ENCODE results near the gene GNPTG.

GNPTG gene

GRCh38 chr16:1335211-1335971, 16.3 kb upstream of the GNPTG start:
- DNase-seq: no peak

DNA sequence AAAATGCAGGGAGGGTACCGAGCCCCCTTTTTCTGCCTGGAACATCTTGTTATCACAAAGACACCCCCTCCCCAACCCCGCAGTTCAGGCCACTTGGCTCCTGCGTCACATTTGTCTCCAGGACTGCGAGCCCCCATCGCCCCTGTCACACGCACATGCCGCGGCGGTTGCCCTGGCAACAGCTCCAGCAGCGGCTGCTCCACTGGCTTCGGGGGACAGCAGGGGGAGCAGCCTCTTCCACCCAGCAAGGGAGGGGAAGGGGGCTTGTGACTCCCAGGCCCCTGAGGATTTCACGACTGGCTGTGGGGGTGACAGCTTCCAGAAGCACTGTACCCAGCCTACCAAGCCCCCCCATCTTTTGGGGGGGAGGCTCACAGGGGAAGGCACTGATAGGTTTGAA, 15.7 kb upstream of the GNPTG start:
- no peak for DNase-seq

DNA sequence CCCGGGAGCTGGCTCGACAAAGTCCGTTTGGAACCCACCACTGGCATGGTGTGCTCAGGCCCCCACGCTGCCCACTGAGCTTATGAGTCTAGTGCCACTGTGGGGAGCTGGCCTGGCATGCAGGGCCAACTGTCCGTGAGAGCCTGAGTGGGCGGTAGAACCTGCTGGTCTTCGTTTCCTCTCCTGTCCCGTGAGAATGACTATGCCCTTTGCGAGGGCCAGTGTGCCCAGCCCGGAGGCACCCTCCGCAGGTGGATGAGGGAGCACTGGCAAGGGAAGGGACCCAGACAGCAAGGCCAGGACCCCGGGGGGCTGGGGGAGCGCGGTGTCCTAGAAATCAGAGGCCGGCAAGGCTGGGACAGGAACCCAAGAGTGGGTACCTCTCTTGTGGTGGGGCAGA, 15.1 kb upstream of the GNPTG start:
- DNase-seq: no peak

- no peak for DNase-seq
Measured at GRCh38 chr16:1337486-1337885, 14.2 kb upstream of the GNPTG start.

- no peak for DNase-seq
Measured at GRCh38 chr16:1338119-1338730, 13.5 kb upstream of the GNPTG start.

- DNase-seq: no peak
Measured at GRCh38 chr16:1338855-1339675, 12.7 kb upstream of the GNPTG start.

GRCh38 chr16:1340730-1341494, 10.8 kb upstream of the GNPTG start:
- DNase-seq: no peak

- no peak for DNase-seq
Measured at GRCh38 chr16:1341495-1342420, 10.0 kb upstream of the GNPTG start.

DNA sequence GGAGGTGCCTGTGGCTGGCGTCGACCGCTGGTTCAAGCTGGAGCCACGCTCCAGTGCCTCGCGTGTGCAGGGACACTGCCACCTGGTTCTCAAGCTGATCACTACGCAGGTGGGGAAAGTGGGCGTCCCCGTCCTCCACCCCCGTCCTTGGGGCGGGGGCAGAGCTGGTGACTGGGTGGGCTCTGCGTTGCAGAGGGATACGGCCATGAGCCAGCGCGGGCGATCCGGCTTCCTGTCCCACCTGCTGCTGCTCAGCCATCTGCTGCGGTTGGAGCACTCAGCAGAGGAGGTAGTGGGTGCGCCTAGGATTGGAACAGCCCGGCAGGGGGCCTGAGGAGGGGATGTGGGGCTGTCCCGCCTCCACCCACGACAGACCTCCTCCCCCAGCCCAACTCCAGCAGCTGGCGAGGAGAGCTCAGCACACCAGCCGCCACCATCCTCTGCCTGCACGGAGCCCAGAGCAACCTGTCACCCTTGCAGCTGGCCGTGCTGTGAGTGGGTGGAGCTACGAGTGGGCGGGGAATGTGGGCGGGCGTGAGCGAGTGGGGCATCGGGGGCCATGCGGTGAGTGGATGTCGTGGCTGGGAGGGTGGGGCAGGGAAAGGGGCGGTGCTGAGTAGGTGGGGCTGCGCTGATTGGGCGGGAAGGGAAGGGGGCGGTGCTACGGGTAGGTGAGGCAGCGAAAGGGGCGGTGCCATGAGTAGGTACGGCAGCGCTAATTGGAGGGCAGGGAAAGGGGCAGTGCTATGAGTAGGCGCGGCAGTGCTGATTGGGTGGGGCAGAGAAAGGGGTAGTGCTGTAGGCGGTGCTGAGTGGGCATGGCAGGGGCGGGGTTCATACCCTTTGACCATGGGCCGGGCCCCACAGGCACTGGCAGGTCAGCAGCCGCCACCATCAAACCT, 9.0 kb upstream of the GNPTG start:
- DNase-seq: peak; percentile 94

GRCh38 chr16:1343428-1344242, 8.1 kb upstream of the GNPTG start:
- no peak for DNase-seq

DNA sequence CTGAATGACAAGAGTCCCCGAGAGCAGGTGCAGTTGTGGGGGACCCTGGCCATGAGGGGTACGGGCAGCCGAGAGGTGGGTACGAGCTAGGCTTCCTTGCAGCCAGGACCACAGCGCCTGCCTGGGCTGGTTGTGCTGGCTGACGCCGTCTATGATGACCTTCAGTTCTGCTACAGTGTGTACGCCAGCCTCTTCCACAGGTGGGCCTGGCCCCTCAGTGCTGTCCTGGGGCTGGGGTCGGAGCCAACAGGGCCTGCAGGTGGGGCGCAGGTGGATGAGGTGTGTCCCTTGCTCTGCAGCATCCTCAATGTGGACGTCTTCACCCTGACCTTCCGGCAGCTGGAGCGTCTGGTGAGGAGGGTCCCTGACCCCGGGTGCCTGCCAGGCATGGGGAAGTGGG, 7.2 kb upstream of the GNPTG start:
- no peak for DNase-seq

DNA sequence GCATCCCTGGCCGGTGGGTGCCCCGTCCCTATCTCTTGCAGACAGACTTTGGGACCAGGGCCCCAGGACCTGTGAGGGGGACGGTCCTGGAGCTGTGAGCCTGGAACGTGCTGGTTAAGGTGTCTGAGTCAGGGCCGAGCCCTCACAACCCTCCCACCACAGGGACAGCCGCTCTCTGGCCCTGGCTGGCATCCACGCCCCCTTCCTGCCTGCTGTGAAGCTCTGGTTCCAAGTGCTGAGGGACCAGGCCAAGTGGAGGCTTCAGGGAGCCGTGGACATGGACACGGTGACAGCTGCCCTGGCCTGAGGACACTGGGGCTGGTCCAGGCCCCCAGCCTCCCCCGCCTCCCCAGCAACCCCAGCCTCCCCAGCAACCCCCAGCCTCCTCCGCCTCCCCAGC, 6.6 kb upstream of the GNPTG start:
- DNase-seq: no peak

DNA sequence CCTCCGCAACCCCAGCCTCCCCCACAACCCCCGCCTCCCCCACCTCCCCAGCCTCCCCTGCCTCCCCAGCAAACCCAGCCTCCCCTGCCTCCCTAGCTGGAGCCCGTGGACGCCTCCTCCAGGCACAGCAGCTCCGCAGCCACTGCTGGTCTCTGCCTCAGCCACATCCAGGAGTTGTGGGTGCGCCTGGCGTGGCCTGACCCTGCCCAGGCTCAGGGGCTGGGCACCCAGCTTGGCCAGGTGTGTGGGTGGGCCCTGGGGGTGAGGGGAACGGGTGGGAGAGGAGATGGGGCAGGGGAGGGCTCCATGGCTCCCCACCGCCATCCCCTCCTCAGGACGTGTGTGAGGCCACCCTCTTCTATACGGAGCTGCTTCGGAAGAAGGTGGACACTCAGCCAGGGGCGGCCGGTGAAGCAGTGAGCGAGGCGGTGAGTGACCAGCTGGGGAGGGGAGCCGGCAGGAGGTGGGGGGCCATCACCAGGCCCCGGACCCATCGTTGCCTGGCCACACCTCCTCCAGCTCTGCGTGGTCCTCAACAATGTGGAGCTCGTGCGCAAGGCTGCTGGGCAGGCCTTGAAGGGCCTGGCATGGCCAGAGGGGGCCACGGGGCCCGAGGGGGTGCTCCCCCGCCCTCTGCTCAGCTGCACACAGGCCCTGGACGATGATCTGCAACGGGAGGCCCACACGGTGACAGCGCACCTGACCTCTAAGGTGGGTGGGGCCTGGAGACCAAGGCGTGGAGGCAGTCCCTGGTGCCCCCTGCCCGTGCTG, 5.9 kb upstream of the GNPTG start:
- no peak for DNase-seq

GRCh38 chr16:1346422-1347285, 5.1 kb upstream of the GNPTG start:
- DNase-seq: no peak

DNA sequence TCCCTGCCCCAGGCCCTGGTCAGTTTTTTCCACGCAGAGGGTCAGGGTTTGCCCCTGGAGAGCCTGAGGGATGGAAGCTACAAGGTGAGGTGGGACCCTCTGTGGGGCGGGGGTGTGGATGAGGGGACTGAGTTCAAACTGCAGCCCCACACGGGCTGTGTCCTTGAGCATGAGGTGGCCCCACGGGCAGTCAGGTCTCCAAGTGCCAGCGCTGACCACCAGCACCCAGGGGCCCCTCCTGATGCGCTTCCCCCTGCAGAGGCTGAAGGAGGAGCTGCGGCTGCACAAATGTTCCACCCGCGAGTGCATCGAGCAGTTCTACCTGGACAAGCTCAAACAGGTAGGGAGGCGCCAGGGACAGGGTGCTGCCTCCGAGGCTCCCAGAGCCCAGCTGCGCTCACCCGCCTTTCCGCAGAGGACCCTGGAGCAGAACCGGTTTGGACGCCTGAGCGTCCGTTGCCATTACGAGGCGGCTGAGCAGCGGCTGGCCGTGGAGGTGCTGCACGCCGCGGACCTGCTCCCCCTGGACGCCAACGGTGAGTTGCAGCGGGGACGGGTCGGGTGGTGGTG, 4.4 kb upstream of the GNPTG start:
- DNase-seq: no peak

GRCh38 chr16:1347962-1348361, 3.8 kb upstream of the GNPTG start:
- no peak for DNase-seq

- DNase-seq: no peak
Measured at GRCh38 chr16:1348441-1348840, 3.3 kb upstream of the GNPTG start.

DNA sequence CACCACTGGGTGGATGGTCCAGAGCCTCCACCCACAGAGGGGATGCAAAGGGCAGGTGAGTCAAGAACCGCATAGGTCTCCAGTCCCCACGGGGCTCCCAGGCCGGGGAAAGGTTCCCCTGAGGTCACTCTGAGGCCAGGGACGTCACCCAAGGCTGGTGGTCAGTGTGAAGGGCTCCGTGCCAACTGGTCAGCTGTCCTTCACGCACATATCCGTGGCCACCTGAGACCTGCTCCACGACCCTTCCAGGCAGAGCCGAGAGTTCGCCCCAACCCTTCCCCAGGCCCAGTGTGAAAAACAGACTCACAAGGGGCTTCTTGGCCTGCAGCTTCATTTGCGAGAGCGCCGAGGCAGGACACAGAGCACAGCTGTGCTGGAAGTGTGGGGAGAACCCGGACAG, 2.8 kb upstream of the GNPTG start:
- no peak for DNase-seq
